PC-9 (cell line): ENCODE results near the gene SYNE1. TPM values are rescaled to one million over a fixed set of nuclear protein-coding genes. Genes with fewer than 3 reads are reported as not detected.

Experiments
- BruUV-seq: library from RNA; stranded (reverse); fragments of 400-500 nt; replicated peaks from 2 replicates; lab custom pipeline; 2021; lab: Mats Ljungman, UMichigan
- CTCF ChIA-PET: fragments of 300-600 bp; sonication (Branson Sonifier 250); formaldehyde crosslinking; loops from one replicate; lab custom pipeline; 2022; ENCODE audit warnings: antibody characterized with exemption; lab: Charles Lee
- POLR2A ChIA-PET: fragments of 300-600 bp; sonication (Branson Sonifier 250); formaldehyde crosslinking; loops from one replicate; lab custom pipeline; 2022; ENCODE audit warnings: antibody characterized with exemption; ENCODE audit not compliant: unreplicated experiment; lab: Charles Lee
- DNase-seq, 2 experiments: peaks; one replicate each; pipeline versions ENCODE4 v3.0.0 to v3.0.0-alpha.2; 2015 to 2022; ENCODE audit warnings: mixed read lengths in 1 of 2
- H2AFZ ChIP-seq: fragments of 200-600 bp; sonication (generic); 2 replicates; pipeline ENCODE4 v1.8.1; 2017; ENCODE audit warnings: antibody characterized with exemption
- H3F3A ChIP-seq: fragments of 200-600 bp; sonication (generic); 2 replicates; pipeline ENCODE4 v1.8.1; 2017; ENCODE audit warnings: antibody characterized with exemption, mild to moderate bottlenecking, low read depth; ENCODE audit not compliant: insufficient read depth
- H3K27ac ChIP-seq: fragments of 200-600 bp; sonication (generic); 2 replicates; pipeline ENCODE4 v1.6.1; 2016; ENCODE audit warnings: mixed run types
- H3K27me3 ChIP-seq: fragments of 200-600 bp; sonication (generic); 2 replicates; pipeline ENCODE4 v1.6.1; 2016; ENCODE audit warnings: low read depth, mixed run types; ENCODE audit not compliant: insufficient read depth
- H3K36me3 ChIP-seq: fragments of 200-600 bp; sonication (generic); 2 replicates; pipeline ENCODE4 v1.6.1; 2016; ENCODE audit warnings: low read depth, mixed run types
- H3K4me1 ChIP-seq: fragments of 200-600 bp; sonication (generic); replicated peaks from 2 replicates; pipeline ENCODE4 v1.6.1; 2016; ENCODE audit warnings: mixed run types; ENCODE audit not compliant: insufficient read depth
- H3K4me2 ChIP-seq: fragments of 200-600 bp; sonication (generic); 2 replicates; pipeline ENCODE4 v1.6.1; 2017; ENCODE audit warnings: mixed run types
- H3K4me3 ChIP-seq: fragments of 200-600 bp; sonication (generic); 2 replicates; pipeline ENCODE4 v1.6.1; 2016; ENCODE audit warnings: mixed run types
- H3K79me2 ChIP-seq: fragments of 200-600 bp; sonication (generic); 2 replicates; pipeline ENCODE4 v1.6.1; 2017; ENCODE audit warnings: low read depth, mixed run types
- H3K9me2 ChIP-seq: fragments of 200-600 bp; sonication (generic); 2 replicates; pipeline ENCODE4 v1.8.1; 2017; ENCODE audit warnings: mild to moderate bottlenecking; ENCODE audit not compliant: insufficient read depth
- H3K9me3 ChIP-seq: fragments of 200-600 bp; sonication (generic); 2 replicates; pipeline ENCODE4 v1.8.1; 2016; ENCODE audit warnings: low read depth; ENCODE audit not compliant: insufficient read depth
- H4K20me1 ChIP-seq: fragments of 200-600 bp; sonication (generic); 2 replicates; pipeline ENCODE4 v1.8.1; 2017; ENCODE audit not compliant: insufficient read depth
- EZH2 ChIP-seq: fragments of 200-600 bp; sonication (generic); IDR thresholded peaks from 2 replicates; pipeline ENCODE4 v1.8.0; 2017; ENCODE audit warnings: antibody characterized with exemption, low read depth
- intact Hi-C: fragments of 100-400 bp; cut with micrococcal nuclease; formaldehyde crosslinking; loops from one replicate; pipeline ENCODE4 v1.10.0; 2022; ENCODE audit not compliant: unreplicated experiment
- total RNA-seq: library from RNA; stranded (reverse); gene quantifications from 2 replicates; pipeline ENCODE4 v1.2.3, GENCODE V29; 2021
- TF ChIP-seq, protein P1 (sequence below): fragments of 200-600 bp; sonication (generic); conservative IDR thresholded peaks from 2 replicates; pipeline ENCODE4 v1.6.1; 2017; ENCODE audit warnings: mixed run types, antibody characterized with exemption, mild to moderate bottlenecking, moderate library complexity

The SYNE1 gene
- total RNA-seq, 1 experiment from 2014 or later = 13.4 TPM

DNA sequence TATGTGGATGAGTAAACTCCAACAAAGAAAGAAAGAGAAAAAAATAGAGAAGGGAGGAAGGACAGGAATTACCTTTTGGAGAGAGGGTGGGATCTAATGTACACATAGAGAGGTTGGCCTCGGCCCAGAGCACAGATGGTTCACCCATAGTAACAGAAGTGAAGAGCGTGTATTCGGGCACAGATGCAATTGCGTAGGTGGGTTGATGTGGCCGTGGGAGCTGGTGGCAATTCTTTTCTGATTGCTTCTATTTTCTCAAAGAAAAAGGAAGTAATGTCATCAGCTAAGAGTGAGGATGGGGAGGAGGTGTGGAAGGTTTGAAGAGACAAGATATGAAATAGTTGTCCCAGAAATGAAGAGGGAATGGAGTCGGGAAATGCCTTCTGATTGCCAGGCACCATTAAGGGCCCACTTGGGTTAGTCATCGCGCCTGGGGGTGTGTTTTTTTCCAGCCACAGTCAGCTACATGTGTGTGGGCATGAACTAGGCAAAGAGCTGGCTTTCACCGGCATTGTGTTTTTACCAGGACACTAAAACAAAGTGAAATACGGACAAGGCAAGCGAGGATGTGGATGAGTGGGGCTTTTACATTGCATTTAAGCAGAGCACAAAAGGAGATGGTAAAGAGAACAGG, 158.7 kb downstream of the SYNE1 start:
- ChIA-PET POLR2A (no interaction called here), CTCF (no interaction called here)
- Histone ChIP-seq H4K20me1 (no peaks in the 10 kb centered on the region), H2AFZ (no peak overlapping the region), H3K4me1 (no peaks in the 10 kb centered on the region), H3K4me2 (no peak overlapping the region), H3K27ac (no peak overlapping the region), H3K4me3 (no peak overlapping the region), H3K79me2 (no peaks in the 10 kb centered on the region), H3K36me3 (no peaks in the 10 kb centered on the region), H3K9me3 (no peaks in the 10 kb centered on the region), H3K9me2 (no peaks in the 10 kb centered on the region), H3K27me3 (no peaks in the 10 kb centered on the region), H3F3A (no peaks in the 10 kb centered on the region)
- intact Hi-C loops = no loop called here
- BruUV-seq = no TSS peak
- DNase-seq = no peak
- no peak for TF ChIP-seq EZH2
- TF ChIP-seq, protein P1, sequence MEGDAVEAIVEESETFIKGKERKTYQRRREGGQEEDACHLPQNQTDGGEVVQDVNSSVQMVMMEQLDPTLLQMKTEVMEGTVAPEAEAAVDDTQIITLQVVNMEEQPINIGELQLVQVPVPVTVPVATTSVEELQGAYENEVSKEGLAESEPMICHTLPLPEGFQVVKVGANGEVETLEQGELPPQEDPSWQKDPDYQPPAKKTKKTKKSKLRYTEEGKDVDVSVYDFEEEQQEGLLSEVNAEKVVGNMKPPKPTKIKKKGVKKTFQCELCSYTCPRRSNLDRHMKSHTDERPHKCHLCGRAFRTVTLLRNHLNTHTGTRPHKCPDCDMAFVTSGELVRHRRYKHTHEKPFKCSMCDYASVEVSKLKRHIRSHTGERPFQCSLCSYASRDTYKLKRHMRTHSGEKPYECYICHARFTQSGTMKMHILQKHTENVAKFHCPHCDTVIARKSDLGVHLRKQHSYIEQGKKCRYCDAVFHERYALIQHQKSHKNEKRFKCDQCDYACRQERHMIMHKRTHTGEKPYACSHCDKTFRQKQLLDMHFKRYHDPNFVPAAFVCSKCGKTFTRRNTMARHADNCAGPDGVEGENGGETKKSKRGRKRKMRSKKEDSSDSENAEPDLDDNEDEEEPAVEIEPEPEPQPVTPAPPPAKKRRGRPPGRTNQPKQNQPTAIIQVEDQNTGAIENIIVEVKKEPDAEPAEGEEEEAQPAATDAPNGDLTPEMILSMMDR = no peak

DNA sequence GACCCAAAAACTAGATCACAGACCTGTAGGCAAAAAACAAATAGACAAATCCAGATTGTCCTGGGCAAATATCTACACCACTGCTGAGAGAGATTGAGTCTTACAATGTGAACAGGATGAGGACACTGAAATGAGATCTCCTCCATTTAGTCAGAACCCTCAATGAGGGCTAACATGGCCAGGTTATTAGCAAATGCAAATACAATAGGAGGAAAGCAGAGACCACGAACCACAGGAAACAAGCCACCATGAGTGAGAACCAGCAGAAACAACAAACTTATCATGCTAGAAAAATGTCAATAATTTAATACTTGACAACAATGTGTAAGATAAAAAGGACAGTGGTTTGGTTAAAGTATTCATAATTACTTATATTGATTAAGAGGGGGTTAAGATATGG, 162.8 kb downstream of the SYNE1 start:
- Histone ChIP-seq H3K4me2 (no peak overlapping the region), H3K9me3 (no peaks in the 10 kb centered on the region), H3K27ac (no peak overlapping the region), H4K20me1 (no peaks in the 10 kb centered on the region), H3F3A (no peaks in the 10 kb centered on the region), H3K36me3 (no peaks in the 10 kb centered on the region), H3K4me3 (no peak overlapping the region), H3K79me2 (no peaks in the 10 kb centered on the region), H3K27me3 (no peaks in the 10 kb centered on the region), H3K9me2 (no peaks in the 10 kb centered on the region), H2AFZ (no peak overlapping the region), H3K4me1 (no peaks in the 10 kb centered on the region)
- intact Hi-C loops = no loop called here
- ChIA-PET POLR2A (no interaction called here), CTCF (no interaction called here)
- no peak for TF ChIP-seq EZH2
- TF ChIP-seq, protein P1 = no peak
- no peak for DNase-seq
- no TSS peak for BruUV-seq

DNA sequence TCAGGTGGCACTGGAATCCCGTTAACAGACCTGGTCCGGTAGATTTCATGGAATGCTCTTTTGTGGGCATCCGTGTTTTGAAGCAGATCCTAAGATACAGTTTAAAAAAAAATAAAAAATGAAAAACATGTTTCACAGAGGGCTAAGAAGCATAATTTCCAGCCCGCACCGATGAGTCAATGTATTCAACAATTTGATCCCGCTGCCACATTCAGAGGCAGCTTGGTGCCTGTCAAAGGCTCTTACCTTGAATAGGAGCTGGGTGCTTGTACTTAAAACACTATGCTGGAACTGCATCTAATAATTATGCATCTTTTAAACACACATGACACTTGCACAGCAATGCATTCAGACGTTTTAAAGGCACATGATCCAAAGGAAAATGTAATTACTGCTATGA, 164.8 kb downstream of the SYNE1 start:
- Histone ChIP-seq H4K20me1 (no peaks in the 10 kb centered on the region), H3K4me3 (no peak overlapping the region), H3K27ac (no peak overlapping the region), H3K79me2 (no peaks in the 10 kb centered on the region), H3K9me2 (no peaks in the 10 kb centered on the region), H3K9me3 (no peaks in the 10 kb centered on the region), H3K36me3 (no peaks in the 10 kb centered on the region), H3K27me3 (no peaks in the 10 kb centered on the region), H3F3A (no peaks in the 10 kb centered on the region), H3K4me2 (no peak overlapping the region), H3K4me1 (no peaks in the 10 kb centered on the region), H2AFZ (no peak overlapping the region)
- POLR2A ChIA-PET = no interaction called here
- no peak for DNase-seq
- TF ChIP-seq, protein P1 = no peak
- no peak for TF ChIP-seq EZH2
- intact Hi-C loops = no loop called here
- no TSS peak for BruUV-seq
- CTCF ChIA-PET = interaction anchor here (0.6 kb wide), 1 partner anchor 961 kb away, joined by 3 read pairs; no protein-coding TSS in a partner anchor
